ENCODE results near the gene TBC1D22A. TPM values are rescaled to one million over a fixed set of nuclear protein-coding genes. Genes with fewer than 3 reads are reported as not detected.
A peak's percentile ranks its signal among the peaks of the same experiment; 100 is the strongest.

Gene TBC1D22A
- total and polyA plus RNA-seq, 2 donors (not counting 3 experiments of a cell fraction or from before 2014, with no cell fraction given) = 26.1 to 32.4 TPM

GRCh38 chr22:46797355-46797754, 34.9 kb downstream of the TBC1D22A start:
- ChIA-PET CTCF (interaction anchor here (1.0 to 2.4 kb wide), 4 partner anchors 10 to 39 kb away, joined by 3 to 18 read pairs (median 10); partner anchors contain the start of gene TBC1D22A), POLR2A (no interaction called here)
- Histone ChIP-seq H3K4me2 (ENCODE audit: insufficient read depth, low read length) (no peak overlapping the region), H3K4me1 (ENCODE audit: control insufficient read depth, extremely low read depth, insufficient read depth, low read length) (peaks cover 15% of the 10 kb centered on the region), H2AFZ (ENCODE audit: low read depth, low read length) (no peak overlapping the region), H3K9me3 (replicated peaks; ENCODE audit: control insufficient read depth, insufficient read depth, low read length) (no peaks in the 10 kb centered on the region), H3K27ac (ENCODE audit: insufficient read depth, low read depth, low read length) (no peak overlapping the region), H3K4me3 (replicated peaks in 1 of 3; ENCODE audit: insufficient read depth in 1 of 3, low read depth in 1 of 3, low read length in 3 of 3) (no peak overlapping the region), H3K9ac (replicated peaks; ENCODE audit: extremely low read depth, insufficient read depth, low read length) (no peak overlapping the region), H3K36me3 (ENCODE audit: control insufficient read depth in 2 of 2, extremely low read depth in 1 of 2, insufficient read depth in 2 of 2, low read length in 2 of 2) (peaks cover 3 to 29% of the 10 kb centered on the region in 2 experiments), H4K20me1 (replicated peaks; ENCODE audit: control insufficient read depth, extremely low read depth, insufficient read depth, low read length) (no peaks in the 10 kb centered on the region), H3K27me3 (ENCODE audit: control insufficient read depth in 2 of 2, insufficient read depth in 2 of 2, low read length in 2 of 2) (no peaks in the 10 kb centered on the region), H3K79me2 (ENCODE audit: control insufficient read depth, insufficient read depth, low read length) (peaks cover 2% of the 10 kb centered on the region), H3K9me1 (replicated peaks; ENCODE audit: control insufficient read depth, extremely low read depth, insufficient read depth, low read length) (no peaks in the 10 kb centered on the region)
- no peak for DNase-seq (ENCODE audit: low read depth, low spot score)
- TF ChIP-seq EZH2 (IDR thresholded peaks at IDR 0.05; ENCODE audit: borderline replicate concordance, low read depth, low read length, severe bottlenecking) (no peak), CTCF (IDR thresholded peaks at IDR 0.05; ENCODE audit: extremely low read depth in 1 of 2, insufficient read depth in 1 of 2, low read depth in 1 of 2, low read length in 2 of 2) (peak; percentile 12 to 31)
- no TSS peak for BruUV-seq (replicated peaks)
- dilution Hi-C loops (cut with MboI; ENCODE audit: extremely low pct_ligation_motif_present, low sequenced_read_pairs) = no loop called here
- no peak for FAIRE-seq
- intact Hi-C loops (cut with micrococcal nuclease) = loop anchor here (5.0 to 10.0 kb wide), 2 partner anchors 1040 to 1687 kb away; a partner anchor contains a TSS

GRCh38 chr22:46798041-46798365, 35.6 kb downstream of the TBC1D22A start:
- DNase-seq (ENCODE audit: low read depth, low spot score) = no peak
- intact Hi-C loops (cut with micrococcal nuclease) = loop anchor here (1.0 to 10.0 kb wide), 5 partner anchors 33 to 1687 kb away; partner anchors contain the start of gene TBC1D22A

More at GRCh38 chr22:46798041-46798365, 35.6 kb downstream of the TBC1D22A start:
- Histone ChIP-seq H3K9me1 (replicated peaks; ENCODE audit: control insufficient read depth, extremely low read depth, insufficient read depth, low read length) (no peaks in the 10 kb centered on the region), H3K27ac (ENCODE audit: insufficient read depth, low read depth, low read length) (no peak overlapping the region), H3K27me3 (ENCODE audit: control insufficient read depth in 2 of 2, insufficient read depth in 2 of 2, low read length in 2 of 2) (no peaks in the 10 kb centered on the region), H4K20me1 (replicated peaks; ENCODE audit: control insufficient read depth, extremely low read depth, insufficient read depth, low read length) (no peaks in the 10 kb centered on the region), H3K9me3 (replicated peaks; ENCODE audit: control insufficient read depth, insufficient read depth, low read length) (no peaks in the 10 kb centered on the region), H3K4me3 (replicated peaks in 1 of 3; ENCODE audit: insufficient read depth in 1 of 3, low read depth in 1 of 3, low read length in 3 of 3) (no peak overlapping the region), H3K36me3 (ENCODE audit: control insufficient read depth in 2 of 2, extremely low read depth in 1 of 2, insufficient read depth in 2 of 2, low read length in 2 of 2) (peaks cover 3 to 29% of the 10 kb centered on the region in 2 experiments), H3K9ac (replicated peaks; ENCODE audit: extremely low read depth, insufficient read depth, low read length) (no peak overlapping the region), H2AFZ (ENCODE audit: low read depth, low read length) (no peak overlapping the region), H3K4me2 (ENCODE audit: insufficient read depth, low read length) (no peak overlapping the region), H3K79me2 (ENCODE audit: control insufficient read depth, insufficient read depth, low read length) (peaks cover 2% of the 10 kb centered on the region), H3K4me1 (ENCODE audit: control insufficient read depth, extremely low read depth, insufficient read depth, low read length) (peaks cover 9% of the 10 kb centered on the region)
- TF ChIP-seq CTCF (IDR thresholded peaks at IDR 0.05; ENCODE audit: extremely low read depth in 1 of 2, insufficient read depth in 1 of 2, low read depth in 1 of 2, low read length in 2 of 2) (no peak), MAX (IDR thresholded peaks at IDR 0.05; ENCODE audit: insufficient read depth, insufficient read length) (no peak), GATA2 (IDR thresholded peaks at IDR 0.05; ENCODE audit: insufficient read depth, insufficient read length, low read depth, low read length) (no peak), POLR2AphosphoS5 (IDR thresholded peaks at IDR 0.05; ENCODE audit: insufficient read depth, low read depth, low read length) (no peak), EZH2 (IDR thresholded peaks at IDR 0.05; ENCODE audit: borderline replicate concordance, low read depth, low read length, severe bottlenecking) (no peak), MYC (IDR thresholded peaks at IDR 0.05; ENCODE audit: low read depth, low read length) (no peak), FOS (IDR thresholded peaks at IDR 0.05; ENCODE audit: borderline replicate concordance, insufficient read depth, low read length) (no peak), JUN (IDR thresholded peaks at IDR 0.05; ENCODE audit: borderline replicate concordance, insufficient read depth, insufficient read length, low read depth) (no peak), POLR2A (IDR thresholded peaks at IDR 0.05; ENCODE audit: low read depth, low read length) (no peak)
- no TSS peak for BruUV-seq (replicated peaks)
- dilution Hi-C loops (cut with MboI; ENCODE audit: extremely low pct_ligation_motif_present, low sequenced_read_pairs) = no loop called here
- no peak for FAIRE-seq
- POLR2A ChIA-PET = no interaction called here
- CTCF ChIA-PET = interaction anchor here (1.0 to 2.4 kb wide), 18 partner anchors 10 to 1698 kb away, joined by 3 to 24 read pairs (median 6); partner anchors contain the start of gene TBC1D22A
